Thyroid gland (tissue), 4 donors: ENCODE results near the gene RHBDL1.

Experiments used
- POLR2A ChIP-seq, 2 donors: fragments of 450-650 bp; IDR thresholded peaks; one replicate each; pipeline ENCODE4 v1.6.1; 2017; ENCODE audit warnings: antibody characterized with exemption in 2 of 2, mild to moderate bottlenecking in 2 of 2, moderate library complexity in 1 of 2
- TF ChIP-seq, protein P1 (sequence below), 6 experiments: fragments of 200-600 bp in 3 of 6; fragments of 450-650 bp in 3 of 6; sonication (generic) in 3 of 6; IDR thresholded peaks; one replicate each; pipeline ENCODE4 v1.5.1; 2016 to 2019; ENCODE audit warnings: antibody characterized with exemption in 6 of 6, mild to moderate bottlenecking in 2 of 6, inconsistent platforms in 1 of 6, moderate library complexity in 1 of 6

DNA sequence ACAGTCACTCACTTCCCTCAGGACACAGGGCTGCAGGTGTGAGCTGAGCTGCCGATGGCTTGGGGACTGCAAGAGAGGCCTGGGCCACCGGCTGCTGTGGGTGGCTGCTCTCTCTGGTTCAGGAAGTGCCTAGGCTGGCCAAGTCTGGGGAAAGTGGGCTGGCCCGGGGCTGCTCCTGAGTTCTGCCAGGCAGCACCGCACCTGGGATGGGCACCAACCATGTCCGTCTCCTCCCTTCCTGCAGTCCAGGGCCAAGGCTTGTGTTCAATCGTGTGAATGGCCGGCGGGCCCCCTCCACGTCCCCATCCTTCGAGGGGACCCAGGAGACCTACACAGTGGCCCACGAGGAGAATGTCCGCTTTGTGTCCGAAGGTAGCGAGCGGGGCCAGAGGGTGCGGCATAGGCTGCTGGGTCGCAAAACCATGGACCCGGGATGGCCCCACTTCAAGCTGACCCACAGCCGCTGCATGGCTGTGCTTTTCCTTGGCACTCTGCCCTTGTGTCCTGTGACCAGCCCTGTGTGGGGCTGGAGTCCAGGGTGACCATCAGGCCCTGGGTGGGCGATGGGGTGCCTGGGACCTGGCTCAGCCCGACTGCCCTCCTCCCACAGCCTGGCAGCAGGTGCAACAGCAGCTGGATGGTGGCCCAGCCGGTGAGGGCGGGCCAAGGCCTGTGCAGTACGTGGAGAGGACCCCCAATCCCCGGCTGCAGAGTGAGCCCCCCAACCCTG lies 28.1 kb upstream of the RHBDL1 start:
- TF ChIP-seq, protein P1, sequence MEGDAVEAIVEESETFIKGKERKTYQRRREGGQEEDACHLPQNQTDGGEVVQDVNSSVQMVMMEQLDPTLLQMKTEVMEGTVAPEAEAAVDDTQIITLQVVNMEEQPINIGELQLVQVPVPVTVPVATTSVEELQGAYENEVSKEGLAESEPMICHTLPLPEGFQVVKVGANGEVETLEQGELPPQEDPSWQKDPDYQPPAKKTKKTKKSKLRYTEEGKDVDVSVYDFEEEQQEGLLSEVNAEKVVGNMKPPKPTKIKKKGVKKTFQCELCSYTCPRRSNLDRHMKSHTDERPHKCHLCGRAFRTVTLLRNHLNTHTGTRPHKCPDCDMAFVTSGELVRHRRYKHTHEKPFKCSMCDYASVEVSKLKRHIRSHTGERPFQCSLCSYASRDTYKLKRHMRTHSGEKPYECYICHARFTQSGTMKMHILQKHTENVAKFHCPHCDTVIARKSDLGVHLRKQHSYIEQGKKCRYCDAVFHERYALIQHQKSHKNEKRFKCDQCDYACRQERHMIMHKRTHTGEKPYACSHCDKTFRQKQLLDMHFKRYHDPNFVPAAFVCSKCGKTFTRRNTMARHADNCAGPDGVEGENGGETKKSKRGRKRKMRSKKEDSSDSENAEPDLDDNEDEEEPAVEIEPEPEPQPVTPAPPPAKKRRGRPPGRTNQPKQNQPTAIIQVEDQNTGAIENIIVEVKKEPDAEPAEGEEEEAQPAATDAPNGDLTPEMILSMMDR (IDR thresholded peaks at IDR 0.05), result no peak
- no peak for TF ChIP-seq POLR2A (IDR thresholded peaks at IDR 0.05)
